Stomach smooth muscle (tissue), 2 donors: ENCODE data around the gene IL26.

ENCODE experiments used
- H3K27ac ChIP-seq: one replicate; pipeline ENCODE4 v1.7.0; 2013; ENCODE audit warnings: mild to moderate bottlenecking, low read length, inconsistent platforms
- H3K27me3 ChIP-seq, 2 donors: one replicate each; pipeline ENCODE4 v1.7.0; 2013; ENCODE audit warnings: low read length in 2 of 2; ENCODE audit not compliant: insufficient read depth in 2 of 2, control insufficient read depth in 1 of 2
- H3K36me3 ChIP-seq, 2 donors: one replicate each; pipeline ENCODE4 v1.7.0; 2013; ENCODE audit warnings: low read length in 2 of 2; ENCODE audit not compliant: control insufficient read depth in 2 of 2, insufficient read depth in 2 of 2
- H3K4me1 ChIP-seq: one replicate; pipeline ENCODE4 v1.7.0; 2013; ENCODE audit warnings: low read length; ENCODE audit not compliant: control insufficient read depth, insufficient read depth
- H3K4me3 ChIP-seq, 2 donors: one replicate each; pipeline ENCODE4 v1.7.0; 2013; ENCODE audit warnings: low read length in 2 of 2
- H3K9ac ChIP-seq, 2 donors: one replicate each; pipeline ENCODE4 v1.7.0; 2013; ENCODE audit warnings: low read length in 2 of 2, mild to moderate bottlenecking in 1 of 2
- H3K9me3 ChIP-seq, 2 donors: one replicate each; pipeline ENCODE4 v1.7.0; 2013; ENCODE audit warnings: low read length in 2 of 2; ENCODE audit not compliant: control insufficient read depth in 2 of 2
- donor health status: healthy.
- donor health status: Pancreatic carcinoma.

The IL26 gene

DNA sequence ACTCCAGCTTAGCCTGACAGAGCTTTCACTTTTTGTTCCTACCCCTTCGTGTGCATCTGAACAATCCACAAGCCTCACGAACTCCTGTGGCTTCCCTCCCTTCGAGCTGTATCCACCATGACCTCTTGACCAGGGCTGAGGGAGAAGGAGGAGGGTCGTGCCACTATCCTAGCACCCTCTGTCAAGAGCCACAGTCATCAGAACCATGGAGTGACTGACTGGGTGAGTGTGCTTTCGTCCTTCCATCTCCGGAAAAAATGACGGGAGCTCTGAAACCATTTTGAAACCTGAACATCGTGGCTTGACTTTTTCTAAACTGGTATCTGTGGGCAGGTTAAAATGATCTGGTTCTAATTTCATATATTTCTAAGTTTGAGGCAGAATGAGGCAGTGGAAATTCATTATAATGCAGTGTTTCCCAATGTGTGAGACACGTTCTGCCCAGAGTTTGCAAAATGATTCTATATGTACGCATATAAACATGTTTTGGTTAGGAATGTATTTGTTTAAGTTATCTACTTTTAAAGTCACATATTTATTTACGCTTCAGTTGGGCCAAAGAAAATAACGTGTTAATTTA is 27.0 kb downstream of the IL26 start:
- H3K9me3 ChIP-seq: no peaks in the 10 kb centered on the region
- H3K4me1 ChIP-seq: no peaks in the 10 kb centered on the region
- no peaks in the 10 kb centered on the region for H3K36me3 ChIP-seq
- H3K4me3 ChIP-seq: no peak overlapping the region
- no peaks in the 10 kb centered on the region for H3K27me3 ChIP-seq
- no peak overlapping the region for H3K9ac ChIP-seq
- H3K27ac ChIP-seq: no peak overlapping the region

DNA sequence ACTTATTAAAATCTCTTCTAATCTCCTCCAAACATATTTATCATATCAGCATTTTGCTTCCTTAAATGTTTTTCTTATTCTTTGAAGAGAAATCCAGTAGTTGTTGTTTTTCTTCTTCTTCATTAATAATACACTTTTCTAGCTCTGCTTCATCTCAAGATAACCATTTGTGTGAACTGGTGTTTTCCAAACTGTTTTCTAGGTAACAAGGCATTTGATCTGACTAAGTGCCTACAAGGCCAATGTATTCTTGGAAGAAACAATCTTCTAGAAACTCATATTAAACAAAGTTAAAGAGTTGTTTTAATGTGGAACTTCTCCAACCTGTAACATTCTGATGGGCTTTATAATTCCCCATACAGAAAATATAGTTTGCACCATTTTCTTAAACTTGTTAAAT is 35.3 kb downstream of the IL26 start:
- H3K27me3 ChIP-seq: peaks cover 0 to 2% of the 10 kb centered on the region in 2 donors
- no peaks in the 10 kb centered on the region for H3K4me1 ChIP-seq
- no peaks in the 10 kb centered on the region for H3K36me3 ChIP-seq
- no peaks in the 10 kb centered on the region for H3K9me3 ChIP-seq
- H3K27ac ChIP-seq: no peak overlapping the region
- no peak overlapping the region for H3K4me3 ChIP-seq
- H3K9ac ChIP-seq: no peak overlapping the region

DNA sequence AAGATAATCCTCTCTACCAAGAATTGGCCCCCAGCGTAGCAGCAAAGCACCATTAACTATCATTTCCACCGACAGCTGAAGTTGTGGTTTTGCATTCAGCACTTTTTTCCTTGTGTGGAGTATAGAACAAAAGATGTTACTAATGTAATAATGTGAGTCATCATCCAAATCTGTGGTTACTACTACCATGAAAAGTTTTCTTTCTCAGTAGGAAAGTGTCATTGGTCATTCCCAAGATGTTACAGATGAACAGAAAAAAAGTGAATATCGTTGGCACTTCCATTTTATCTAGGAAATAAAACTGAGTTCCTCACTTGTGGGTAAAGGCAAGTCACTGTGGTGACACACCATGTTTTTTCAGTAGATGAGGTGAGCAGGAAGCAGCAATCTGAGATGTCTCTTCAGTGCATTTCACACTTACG is 35.8 kb downstream of the IL26 start:
- no peaks in the 10 kb centered on the region for H3K4me1 ChIP-seq
- no peaks in the 10 kb centered on the region for H3K9me3 ChIP-seq
- H3K27ac ChIP-seq: no peak overlapping the region
- no peak overlapping the region for H3K4me3 ChIP-seq
- H3K9ac ChIP-seq: no peak overlapping the region
- peaks cover 0 to 2% of the 10 kb centered on the region in 2 donors for H3K27me3 ChIP-seq
- no peaks in the 10 kb centered on the region for H3K36me3 ChIP-seq

DNA sequence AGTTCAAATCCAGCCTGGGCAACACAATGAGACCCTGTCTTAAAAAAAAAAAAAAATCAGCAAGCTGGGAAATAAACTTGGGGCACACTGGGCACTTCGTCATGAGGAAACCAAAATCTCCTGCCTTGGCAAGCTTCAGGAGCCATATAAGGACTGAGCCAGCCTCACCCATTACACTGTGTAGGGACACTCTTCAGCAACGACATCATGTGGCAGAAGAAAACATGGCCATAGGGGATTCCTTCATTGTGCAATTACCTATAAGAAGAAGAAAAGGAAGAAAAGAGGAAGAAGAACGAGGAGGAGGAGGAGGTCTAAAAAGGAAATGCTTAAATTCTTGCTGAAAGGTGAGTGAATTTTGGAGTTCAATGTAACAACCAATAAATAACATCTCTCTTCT is 40.0 kb downstream of the IL26 start:
- H3K9me3 ChIP-seq: no peaks in the 10 kb centered on the region
- no peak overlapping the region for H3K9ac ChIP-seq
- H3K36me3 ChIP-seq: no peaks in the 10 kb centered on the region
- H3K27ac ChIP-seq: no peak overlapping the region
- H3K27me3 ChIP-seq: peaks cover 0 to 2% of the 10 kb centered on the region in 2 donors
- no peaks in the 10 kb centered on the region for H3K4me1 ChIP-seq
- H3K4me3 ChIP-seq: no peak overlapping the region

DNA sequence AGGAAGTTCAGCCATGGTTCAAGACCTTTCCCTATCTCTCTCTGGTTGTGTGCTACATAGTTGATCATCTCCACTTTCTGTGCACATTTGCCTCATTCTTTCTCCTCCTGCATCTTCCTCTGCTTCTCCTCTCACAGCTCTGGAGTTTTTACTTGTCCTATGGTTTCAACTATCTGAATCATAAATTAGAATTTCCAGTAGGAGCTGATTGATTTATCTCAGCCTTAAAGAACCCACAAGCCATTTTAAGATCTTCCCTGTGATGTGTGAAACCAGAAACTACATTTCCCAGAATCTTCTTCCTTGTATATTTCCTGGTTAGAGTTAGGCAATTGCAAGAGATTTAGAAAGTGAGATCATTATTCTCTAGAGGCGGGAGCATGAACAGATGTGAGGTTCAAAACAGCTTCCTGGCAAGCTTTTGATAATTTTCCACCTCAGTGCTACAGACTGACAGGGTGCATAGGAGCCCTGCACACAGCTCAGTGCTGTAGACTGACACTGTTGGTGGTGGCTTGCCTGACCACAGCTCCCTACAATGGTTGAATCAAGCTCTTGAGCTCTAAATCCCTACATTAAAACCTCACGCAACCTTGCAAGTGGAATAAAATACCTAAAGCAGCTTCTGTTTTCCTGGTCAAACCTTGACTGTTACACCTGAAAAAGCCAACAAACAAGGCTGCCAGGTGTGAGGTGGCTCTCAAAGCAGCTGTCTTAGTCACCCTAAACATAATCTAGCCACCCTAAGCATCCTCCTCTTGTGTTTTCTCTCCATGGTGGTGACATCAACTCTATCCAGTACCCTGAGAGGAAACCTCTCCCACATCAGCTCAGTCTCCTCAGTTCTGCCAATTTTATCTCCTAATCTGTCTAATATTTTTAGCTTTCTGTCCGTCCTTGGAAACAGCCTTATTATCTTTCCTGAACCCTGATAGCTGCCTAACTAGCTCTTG is 44.5 kb downstream of the IL26 start:
- Histone ChIP-seq H3K9me3 (no peaks in the 10 kb centered on the region), H3K36me3 (no peaks in the 10 kb centered on the region), H3K9ac (no peak overlapping the region), H3K4me1 (no peaks in the 10 kb centered on the region), H3K27me3 (no peaks in the 10 kb centered on the region), H3K4me3 (no peak overlapping the region), H3K27ac (no peak overlapping the region)

DNA sequence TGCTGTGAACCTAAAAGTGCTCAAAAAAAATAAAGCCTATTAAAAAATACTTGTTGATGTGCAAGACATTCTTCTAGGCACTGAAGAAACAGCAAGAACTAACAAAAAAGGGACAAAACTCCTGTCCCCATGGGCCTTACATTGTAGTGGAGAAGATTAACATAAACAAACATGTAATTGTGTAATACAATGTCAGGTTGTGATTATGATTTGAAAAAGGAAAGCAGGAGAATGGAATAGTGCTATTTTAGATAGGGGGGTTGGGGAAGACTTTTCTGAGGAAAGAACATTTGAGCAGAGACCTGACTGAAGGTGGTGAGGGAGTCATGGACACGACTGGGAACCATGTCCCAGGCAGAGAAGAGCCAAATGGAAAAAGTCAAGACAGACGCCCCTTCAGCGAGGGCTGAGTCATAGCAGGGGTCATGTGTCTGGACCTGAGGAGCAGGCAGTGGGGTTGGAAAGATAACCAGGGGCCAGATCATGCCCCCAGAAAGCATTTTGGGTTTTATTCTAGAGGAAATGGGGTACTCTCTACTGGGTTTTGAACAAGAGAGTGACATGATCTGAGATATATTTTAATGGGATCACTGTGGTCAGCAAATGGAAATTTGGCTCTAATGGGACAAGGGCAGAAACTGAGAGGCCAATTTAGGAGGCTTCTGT is 46.7 kb downstream of the IL26 start:
- Histone ChIP-seq H3K27ac (no peak overlapping the region), H3K9me3 (no peaks in the 10 kb centered on the region), H3K4me3 (no peak overlapping the region), H3K36me3 (no peaks in the 10 kb centered on the region), H3K9ac (no peak overlapping the region), H3K4me1 (no peaks in the 10 kb centered on the region), H3K27me3 (no peaks in the 10 kb centered on the region)

DNA sequence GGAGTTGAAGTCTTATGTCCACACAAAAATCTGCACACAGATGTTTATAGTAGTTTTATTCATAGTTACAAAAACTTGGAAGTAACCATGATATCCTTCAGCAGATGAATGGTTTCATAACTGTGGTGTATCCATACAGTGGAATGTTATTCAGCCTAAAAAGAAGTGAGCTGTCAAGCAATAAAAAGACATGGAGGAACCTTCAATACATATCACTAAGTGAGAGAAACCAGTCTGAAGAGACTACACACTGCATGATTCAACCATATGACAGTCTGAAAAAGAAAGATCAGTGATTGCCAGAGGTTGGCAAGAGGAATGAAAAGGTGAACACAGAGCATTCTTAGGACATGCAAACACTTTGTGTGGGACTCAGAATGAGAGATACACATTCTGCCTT is 47.4 kb downstream of the IL26 start:
- no peak overlapping the region for H3K4me3 ChIP-seq
- H3K27me3 ChIP-seq: no peaks in the 10 kb centered on the region
- no peaks in the 10 kb centered on the region for H3K4me1 ChIP-seq
- H3K9me3 ChIP-seq: no peaks in the 10 kb centered on the region
- no peak overlapping the region for H3K9ac ChIP-seq
- H3K36me3 ChIP-seq: no peaks in the 10 kb centered on the region
- H3K27ac ChIP-seq: no peak overlapping the region

DNA sequence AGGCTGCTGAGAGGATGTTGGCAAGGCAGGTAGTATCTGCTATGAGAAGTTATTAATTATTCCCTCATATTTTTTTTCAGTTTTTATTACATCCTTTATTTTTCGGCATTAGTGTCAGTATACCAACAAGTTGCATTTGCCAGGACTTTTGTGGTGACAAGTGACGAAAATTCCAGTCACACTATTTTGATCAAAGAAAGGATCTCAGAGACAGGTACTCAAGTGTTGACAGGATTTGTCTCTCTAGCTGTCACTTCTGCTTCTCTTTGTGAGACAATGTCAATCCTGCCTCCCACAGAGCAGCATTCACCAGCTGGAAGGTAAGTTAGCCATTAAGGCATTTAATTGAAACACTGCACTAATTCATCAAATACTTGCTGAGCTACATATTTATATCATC is 48.0 kb downstream of the IL26 start:
- Histone ChIP-seq H3K4me1 (no peaks in the 10 kb centered on the region), H3K4me3 (no peak overlapping the region), H3K9ac (no peak overlapping the region), H3K27me3 (no peaks in the 10 kb centered on the region), H3K36me3 (no peaks in the 10 kb centered on the region), H3K27ac (no peak overlapping the region), H3K9me3 (no peaks in the 10 kb centered on the region)

DNA sequence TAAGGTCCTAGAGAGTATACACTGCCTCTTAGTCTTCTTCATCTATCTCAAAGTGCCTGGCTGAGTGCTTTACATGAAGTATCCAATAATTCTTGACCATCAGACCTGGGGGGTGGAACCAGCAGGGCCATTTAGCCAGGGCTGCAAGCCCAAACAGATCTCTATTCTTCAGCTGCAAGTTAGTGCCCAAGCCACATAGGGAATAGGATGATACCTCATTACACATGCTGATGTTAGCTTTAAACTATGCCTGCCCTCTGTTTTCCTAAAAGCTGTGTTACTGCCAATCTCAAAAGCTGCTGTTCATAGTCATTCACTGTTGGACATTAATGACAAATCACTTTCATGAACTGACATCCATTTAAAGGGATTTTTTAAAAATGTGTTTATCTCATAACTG is 49.4 kb downstream of the IL26 start:
- H3K9ac ChIP-seq: no peak overlapping the region
- no peaks in the 10 kb centered on the region for H3K27me3 ChIP-seq
- H3K4me3 ChIP-seq: no peak overlapping the region
- H3K4me1 ChIP-seq: no peaks in the 10 kb centered on the region
- H3K36me3 ChIP-seq: no peaks in the 10 kb centered on the region
- H3K27ac ChIP-seq: no peak overlapping the region
- no peaks in the 10 kb centered on the region for H3K9me3 ChIP-seq

DNA sequence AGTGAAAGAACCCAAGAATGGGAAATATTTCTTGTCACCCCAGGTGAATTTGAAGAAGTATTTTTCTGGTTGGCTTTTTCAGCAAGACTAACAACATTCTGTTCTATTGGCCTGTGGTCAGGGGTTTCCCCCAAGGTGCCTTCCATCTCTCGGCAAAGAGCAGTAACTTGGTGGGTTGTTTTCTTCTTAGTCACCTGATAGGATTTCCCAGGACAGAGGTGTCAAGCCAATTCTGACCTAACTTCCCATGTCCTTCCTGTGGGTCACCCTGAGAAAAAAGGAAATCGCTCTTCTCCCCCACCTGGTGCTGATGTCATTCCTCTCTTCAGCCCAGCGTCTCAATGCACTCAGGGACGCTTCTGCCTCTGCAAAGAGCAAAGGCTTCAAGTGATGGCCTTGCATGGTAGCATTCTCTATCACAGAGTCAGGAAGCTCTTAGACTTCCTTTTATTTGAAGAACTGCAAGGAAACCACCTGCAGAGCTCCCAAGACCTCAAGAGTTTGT is 50.0 kb downstream of the IL26 start:
- H3K9me3 ChIP-seq: no peaks in the 10 kb centered on the region

More for the DNA sequence above, 50.0 kb downstream of the IL26 start:
- no peak overlapping the region for H3K9ac ChIP-seq
- H3K27ac ChIP-seq: no peak overlapping the region
- H3K27me3 ChIP-seq: no peaks in the 10 kb centered on the region
- no peaks in the 10 kb centered on the region for H3K36me3 ChIP-seq
- H3K4me3 ChIP-seq: no peak overlapping the region
- H3K4me1 ChIP-seq: no peaks in the 10 kb centered on the region
